Activated B cell treated with CpG ODN at 0.5 μM for 24 hours (primary cell): Measurements from ENCODE around the gene RAB37. TPM values are rescaled to one million over a fixed set of nuclear protein-coding genes. Genes with fewer than 3 reads are reported as not detected.

Experiments used
- ATAC-seq: fragments of 200-7000 bp; cut with Tn5 transposase; one replicate; pipeline ENCODE4 v1.10.0; 2021; ENCODE audit warnings: low read depth, mild to moderate bottlenecking, moderate library complexity
- CTCF ChIA-PET: fragments of 350-600 bp; sonication (Branson Sonifier 250); formaldehyde crosslinking; loops from one replicate; lab custom pipeline; 2021; ENCODE audit warnings: antibody characterized with exemption; lab: Charles Lee
- POLR2A ChIA-PET: fragments of 350-600 bp; sonication (Branson Sonifier 250); formaldehyde crosslinking; loops from one replicate; lab custom pipeline; 2021; ENCODE audit warnings: antibody characterized with exemption; lab: Charles Lee
- DNase-seq: peaks from one replicate; pipeline ENCODE4 v3.0.0; 2022
- H3K27ac Mint-ChIP-seq: one replicate; pipeline ENCODE4 v1.8.0; 2020; ENCODE audit warnings: mixed read lengths
- H3K27me3 Mint-ChIP-seq: one replicate; pipeline ENCODE4 v1.8.0; 2021; ENCODE audit warnings: mixed read lengths
- H3K36me3 Mint-ChIP-seq: one replicate; pipeline ENCODE4 v1.8.0; 2021; ENCODE audit warnings: low read depth, mixed read lengths
- H3K4me1 Mint-ChIP-seq: one replicate; pipeline ENCODE4 v1.8.0; 2021; ENCODE audit warnings: mixed read lengths
- H3K4me3 Mint-ChIP-seq: one replicate; pipeline ENCODE4 v1.8.0; 2020; ENCODE audit warnings: mild to moderate bottlenecking, mixed read lengths
- H3K9me3 Mint-ChIP-seq: one replicate; pipeline ENCODE4 v1.8.0; 2020; ENCODE audit warnings: mixed read lengths
- intact Hi-C: fragments of 100-400 bp; cut with micrococcal nuclease; formaldehyde crosslinking; loops from one replicate; pipeline ENCODE4 v1.15.1; 2024
- total RNA-seq: library from RNA; stranded (reverse); gene quantifications from 2 replicates; pipeline ENCODE4 v1.2.3, GENCODE V29; 2022
- TF ChIP-seq, protein P1 (sequence below): fragments of 200-600 bp; IDR thresholded peaks from one replicate; pipeline ENCODE4 v1.8.0; 2022; ENCODE audit warnings: antibody characterized with exemption, mild to moderate bottlenecking

The RAB37 gene
- total RNA-seq, 1 donor from 2014 or later: 11.1 TPM

DNA sequence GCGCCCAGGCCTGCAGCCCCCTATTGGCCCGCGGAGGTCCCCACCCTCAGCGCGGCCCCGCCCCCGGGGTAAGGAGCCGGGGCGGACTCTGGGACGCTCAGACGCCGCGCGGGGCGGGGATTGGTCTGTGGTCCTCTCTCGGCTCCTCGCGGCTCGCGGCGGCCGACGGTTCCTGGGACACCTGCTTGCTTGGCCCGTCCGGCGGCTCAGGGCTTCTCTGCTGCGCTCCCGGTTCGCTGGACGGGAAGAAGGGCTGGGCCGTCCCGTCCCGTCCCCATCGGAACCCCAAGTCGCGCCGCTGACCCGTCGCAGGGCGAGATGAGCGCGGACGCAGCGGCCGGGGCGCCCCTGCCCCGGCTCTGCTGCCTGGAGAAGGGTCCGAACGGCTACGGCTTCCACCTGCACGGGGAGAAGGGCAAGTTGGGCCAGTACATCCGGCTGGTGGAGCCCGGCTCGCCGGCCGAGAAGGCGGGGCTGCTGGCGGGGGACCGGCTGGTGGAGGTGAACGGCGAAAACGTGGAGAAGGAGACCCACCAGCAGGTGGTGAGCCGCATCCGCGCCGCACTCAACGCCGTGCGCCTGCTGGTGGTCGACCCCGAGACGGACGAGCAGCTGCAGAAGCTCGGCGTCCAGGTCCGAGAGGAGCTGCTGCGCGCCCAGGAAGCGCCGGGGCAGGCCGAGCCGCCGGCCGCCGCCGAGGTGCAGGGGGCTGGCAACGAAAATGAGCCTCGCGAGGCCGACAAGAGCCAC lies 11.6 kb downstream of the RAB37 start, which contains the start of gene NHERF1:
Gene NHERF1 (plus strand): TSS at position 100 of the 750 bp plus-strand sequence. CDS start 219 bp downstream, at position 319.
- no peaks in the 10 kb centered on the region for H3K27me3 Mint-ChIP-seq
- intact Hi-C loops: loop anchor here (1.0 kb wide), 5 partner anchors 10 to 125 kb away; partner anchors contain the start of gene NAT9
- CTCF ChIA-PET: interaction anchor here (0.7 to 3.8 kb wide), 9 partner anchors 11 to 117 kb away, joined by 3 to 23 read pairs (median 4); partner anchors contain the start of gene RAB37
- peak; percentile 97 for DNase-seq
- peak within 1 kb of the TSS; percentile 72 for H3K27ac Mint-ChIP-seq
- H3K9me3 Mint-ChIP-seq: no peaks in the 10 kb centered on the region
- TF ChIP-seq, protein P1, sequence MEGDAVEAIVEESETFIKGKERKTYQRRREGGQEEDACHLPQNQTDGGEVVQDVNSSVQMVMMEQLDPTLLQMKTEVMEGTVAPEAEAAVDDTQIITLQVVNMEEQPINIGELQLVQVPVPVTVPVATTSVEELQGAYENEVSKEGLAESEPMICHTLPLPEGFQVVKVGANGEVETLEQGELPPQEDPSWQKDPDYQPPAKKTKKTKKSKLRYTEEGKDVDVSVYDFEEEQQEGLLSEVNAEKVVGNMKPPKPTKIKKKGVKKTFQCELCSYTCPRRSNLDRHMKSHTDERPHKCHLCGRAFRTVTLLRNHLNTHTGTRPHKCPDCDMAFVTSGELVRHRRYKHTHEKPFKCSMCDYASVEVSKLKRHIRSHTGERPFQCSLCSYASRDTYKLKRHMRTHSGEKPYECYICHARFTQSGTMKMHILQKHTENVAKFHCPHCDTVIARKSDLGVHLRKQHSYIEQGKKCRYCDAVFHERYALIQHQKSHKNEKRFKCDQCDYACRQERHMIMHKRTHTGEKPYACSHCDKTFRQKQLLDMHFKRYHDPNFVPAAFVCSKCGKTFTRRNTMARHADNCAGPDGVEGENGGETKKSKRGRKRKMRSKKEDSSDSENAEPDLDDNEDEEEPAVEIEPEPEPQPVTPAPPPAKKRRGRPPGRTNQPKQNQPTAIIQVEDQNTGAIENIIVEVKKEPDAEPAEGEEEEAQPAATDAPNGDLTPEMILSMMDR: no peak
- ATAC-seq: peak; percentile 96
- H3K36me3 Mint-ChIP-seq: peaks cover 9% of the 10 kb centered on the region
- POLR2A ChIA-PET: interaction anchor here (0.5 to 6.7 kb wide), 11 partner anchors 10 to 236 kb away, joined by 3 to 76 read pairs (median 4); partner anchors contain the start of genes FDXR, NAT9 and RAB37
- peaks cover 64% of the 10 kb centered on the region for H3K4me1 Mint-ChIP-seq
- H3K4me3 Mint-ChIP-seq: peak within 1 kb of the TSS; percentile 89

DNA sequence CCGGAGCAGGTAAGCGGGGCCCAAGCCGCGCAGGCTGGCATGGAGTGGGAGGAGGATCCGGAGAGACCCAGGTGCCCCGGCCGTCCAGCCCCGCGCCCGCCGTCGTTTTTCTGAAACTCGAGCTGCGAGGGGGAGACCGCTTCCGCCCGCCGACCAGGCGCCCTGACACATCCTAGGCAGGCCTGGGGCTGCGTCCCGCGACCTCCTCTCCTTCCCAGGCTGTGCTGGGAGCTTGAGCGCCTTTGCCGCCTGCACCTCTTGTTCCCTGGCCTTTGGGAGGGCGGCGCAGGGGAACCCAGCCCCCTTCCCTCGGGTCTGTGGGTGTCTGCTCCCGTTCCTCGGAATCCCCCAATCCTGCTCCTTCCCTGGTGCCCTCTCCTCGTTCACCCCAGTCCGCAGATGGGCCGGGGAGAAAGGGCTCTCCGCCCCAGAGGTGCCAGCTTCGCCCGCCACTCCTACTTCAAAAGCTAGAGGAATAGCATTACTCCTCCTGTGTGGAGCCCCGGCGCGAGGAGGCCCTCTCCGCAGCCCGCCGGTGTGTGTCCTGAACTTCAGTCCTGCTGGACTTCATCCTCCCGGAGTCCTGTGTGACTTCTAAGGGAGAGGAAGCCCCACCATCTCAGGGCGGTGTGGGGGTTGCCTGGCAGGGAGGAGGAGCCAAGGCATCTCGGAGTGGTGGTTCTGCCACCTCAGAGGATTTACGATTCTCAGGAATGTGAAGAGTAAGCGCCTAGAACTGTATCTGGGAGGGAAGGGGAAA lies 12.4 kb downstream of the RAB37 start:
- H3K4me1 Mint-ChIP-seq: peaks cover 63% of the 10 kb centered on the region
- peaks cover 9% of the 10 kb centered on the region for H3K36me3 Mint-ChIP-seq
- intact Hi-C loops: loop anchor here (1.0 kb wide), 2 partner anchors 9 to 21 kb away; no protein-coding TSS in a partner anchor
- ATAC-seq (no peak), DNase-seq (no peak)
- H3K27ac Mint-ChIP-seq: peak overlapping the region; percentile 53
- H3K9me3 Mint-ChIP-seq: no peaks in the 10 kb centered on the region
- ChIA-PET CTCF (interaction anchor here (0.7 to 3.8 kb wide), 9 partner anchors 10 to 116 kb away, joined by 3 to 23 read pairs (median 4); partner anchors contain the start of gene RAB37), POLR2A (interaction anchor here (0.5 to 6.7 kb wide), 13 partner anchors 8 to 235 kb away, joined by 3 to 76 read pairs (median 5); partner anchors contain the start of genes FDXR, NAT9 and RAB37)
- TF ChIP-seq, protein P1: no peak
- H3K27me3 Mint-ChIP-seq: no peaks in the 10 kb centered on the region
- peak overlapping the region; percentile 89 for H3K4me3 Mint-ChIP-seq

DNA sequence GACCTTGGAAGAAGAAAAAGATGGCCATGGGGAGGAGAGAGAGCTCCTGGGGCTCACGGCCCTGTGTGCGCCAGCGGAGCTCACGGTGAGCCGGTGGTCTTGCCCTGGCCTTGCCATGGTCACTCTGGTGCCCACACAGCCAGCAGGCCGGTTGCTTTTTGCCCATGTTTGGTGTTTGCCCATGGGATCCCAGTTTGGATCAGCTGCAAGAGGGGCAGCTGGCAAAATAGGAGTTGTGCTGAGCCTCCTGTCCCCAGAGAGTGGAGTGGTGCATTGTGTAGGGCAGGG lies 12.9 kb downstream of the RAB37 start:
- TF ChIP-seq, protein P1: no peak
- Mint-ChIP-seq H3K27ac (peak overlapping the region; percentile 53), H3K9me3 (no peaks in the 10 kb centered on the region), H3K4me3 (peak overlapping the region; percentile 89), H3K4me1 (peaks cover 63% of the 10 kb centered on the region), H3K27me3 (no peaks in the 10 kb centered on the region), H3K36me3 (peaks cover 12% of the 10 kb centered on the region)
- no peak for DNase-seq
- ATAC-seq: no peak
- intact Hi-C loops: no loop called here
- ChIA-PET CTCF (interaction anchor here (1.2 to 3.8 kb wide), 5 partner anchors 9 to 93 kb away, joined by 4 to 23 read pairs (median 14); partner anchors contain the start of gene RAB37), POLR2A (interaction anchor here (1.0 to 6.7 kb wide), 6 partner anchors 9 to 123 kb away, joined by 4 to 76 read pairs (median 14); partner anchors contain the start of genes FDXR, NAT9 and RAB37)

DNA sequence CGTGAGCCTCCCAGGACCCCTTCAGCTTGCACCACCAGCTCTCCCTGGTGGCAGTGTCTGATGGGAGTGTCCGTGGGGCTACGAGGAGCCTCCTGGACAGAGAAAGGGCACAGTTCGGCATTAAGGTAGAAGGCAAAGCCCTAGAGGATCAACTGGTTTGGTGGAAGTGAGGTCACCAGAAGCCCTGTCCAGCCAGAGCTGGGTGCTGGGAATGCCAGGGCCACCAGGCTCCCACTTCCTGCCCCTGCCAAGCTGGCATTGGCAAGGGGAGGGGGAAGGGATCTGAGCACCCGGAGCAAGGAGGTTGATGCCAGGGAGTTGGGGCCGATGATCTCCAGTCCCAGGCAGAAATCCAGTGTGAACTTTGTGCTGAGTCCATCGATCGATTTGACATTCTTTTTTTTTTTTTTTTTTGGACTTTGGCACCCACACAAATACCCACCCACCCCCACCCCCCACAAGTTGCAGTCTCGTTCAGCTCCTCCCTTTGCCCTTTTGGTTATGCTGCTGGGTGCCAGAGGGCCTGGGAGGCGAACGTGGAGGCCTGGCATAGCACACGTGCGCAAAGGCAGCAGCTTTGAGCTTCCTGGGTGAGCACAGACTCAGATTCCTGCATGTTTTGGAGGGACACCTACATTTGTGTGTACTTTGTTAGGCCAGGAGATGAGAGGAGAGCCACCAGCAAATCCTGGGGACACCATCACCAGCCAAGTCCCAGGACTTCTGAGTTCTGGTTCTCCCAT lies 13.4 kb downstream of the RAB37 start:
- Mint-ChIP-seq H3K36me3 (peaks cover 12% of the 10 kb centered on the region), H3K4me3 (peak overlapping the region; percentile 89), H3K9me3 (no peaks in the 10 kb centered on the region), H3K27ac (no peak overlapping the region), H3K27me3 (no peaks in the 10 kb centered on the region), H3K4me1 (peaks cover 68% of the 10 kb centered on the region)
- DNase-seq (no peak), ATAC-seq (no peak)
- CTCF ChIA-PET: interaction anchor here (1.2 to 3.8 kb wide), 5 partner anchors 9 to 93 kb away, joined by 4 to 23 read pairs (median 14); partner anchors contain the start of gene RAB37
- POLR2A ChIA-PET: interaction anchor here (1.0 to 6.7 kb wide), 5 partner anchors 8 to 123 kb away, joined by 4 to 76 read pairs (median 22); partner anchors contain the start of genes FDXR, NAT9 and RAB37
- intact Hi-C loops: no loop called here
- TF ChIP-seq, protein P1: no peak
